Suppressor macrophage treated with lipopolysaccharide for 1 hour (primary cell): ENCODE results near the gene DYNLT2B.
"Not testable (repeated sequence)": the region's sequence is repeated elsewhere in the genome, so short reads cannot be mapped to it uniquely, and the experiment has no call there.

Source experiments
- DNase-seq, 3 donors: peaks; one replicate each; pipeline ENCODE4 v3.0.0-alpha.2; 2020 to 2022

The DYNLT2B gene

DNA sequence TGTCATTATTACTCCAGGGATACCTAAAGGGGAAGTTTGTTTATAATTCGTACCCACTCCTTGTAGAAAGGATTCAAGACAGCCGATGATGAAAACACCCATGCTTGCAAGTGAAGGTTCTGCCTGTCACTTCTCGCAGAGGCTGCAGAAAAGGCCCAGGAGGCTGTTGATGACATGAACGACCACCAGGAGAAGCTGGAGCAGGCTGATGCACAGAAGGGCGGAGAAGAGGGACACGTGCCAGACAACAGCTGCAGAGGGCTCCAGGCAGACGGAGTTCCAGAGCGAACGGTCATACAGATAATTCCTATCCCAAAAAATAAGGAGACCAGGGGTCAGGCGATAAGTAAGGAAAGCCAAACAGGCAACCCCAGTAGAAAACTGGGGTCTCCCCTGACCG is 5.7 kb upstream of the DYNLT2B start:
- peak in 1 of 3 donors; percentile 22 for DNase-seq

- DNase-seq, result peak in 1 of 3 donors; percentile 31
Measured at GRCh38 chr3:196323016-196323415, 5.0 kb upstream of the DYNLT2B start.

GRCh38 chr3:196321162-196321561 is 3.1 kb upstream of the DYNLT2B start:
- peak; percentile 58 to 66 (median 62) for DNase-seq

DNA sequence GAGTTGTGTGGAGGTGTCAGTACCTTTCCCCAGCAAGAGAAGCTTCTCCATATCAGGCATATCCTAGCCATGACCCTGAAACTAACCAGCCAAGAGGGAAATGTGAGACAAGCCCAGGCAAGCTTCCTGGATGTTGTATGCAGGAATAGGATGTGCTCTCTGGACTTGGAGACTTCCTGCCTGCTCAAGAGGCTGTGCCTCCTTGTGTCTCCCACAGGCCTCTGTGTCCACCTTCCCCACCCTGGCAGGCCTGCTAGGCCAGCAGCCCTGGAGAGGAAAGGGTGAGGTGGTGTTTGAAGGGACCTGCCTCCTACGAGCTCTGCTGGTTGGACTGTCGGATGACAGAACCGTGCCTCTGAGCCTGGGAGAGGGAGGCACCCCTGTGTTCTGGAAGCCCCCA is 2.1 kb upstream of the DYNLT2B start:
- DNase-seq, result no peak

- not testable (repeated sequence) for DNase-seq
Measured at GRCh38 chr3:196316799-196317686, 997 bp downstream of the DYNLT2B start.

- DNase-seq, result no peak
Measured at GRCh38 chr3:196315821-196316220, 2.2 kb downstream of the DYNLT2B start.

DNA sequence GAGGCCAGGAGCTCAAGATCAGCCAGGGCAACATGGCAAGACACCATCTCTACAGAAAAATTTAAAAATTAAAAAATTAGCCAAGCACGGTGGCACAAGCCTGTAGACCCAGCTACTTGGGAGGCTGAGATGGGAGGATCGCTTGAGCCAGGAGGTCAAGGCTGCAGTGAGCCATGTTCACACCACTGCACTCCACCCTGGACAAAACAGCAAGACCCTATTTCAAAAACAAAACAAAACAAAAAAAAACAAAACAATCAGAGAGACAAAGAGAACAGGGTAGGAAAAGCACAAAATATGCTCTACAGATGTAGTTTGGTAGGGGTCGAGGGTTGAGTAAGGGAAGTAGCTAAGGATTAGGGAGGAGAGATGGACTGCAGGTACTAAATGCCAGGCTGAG is 3.4 kb downstream of the DYNLT2B start:
- no peak for DNase-seq

DNA sequence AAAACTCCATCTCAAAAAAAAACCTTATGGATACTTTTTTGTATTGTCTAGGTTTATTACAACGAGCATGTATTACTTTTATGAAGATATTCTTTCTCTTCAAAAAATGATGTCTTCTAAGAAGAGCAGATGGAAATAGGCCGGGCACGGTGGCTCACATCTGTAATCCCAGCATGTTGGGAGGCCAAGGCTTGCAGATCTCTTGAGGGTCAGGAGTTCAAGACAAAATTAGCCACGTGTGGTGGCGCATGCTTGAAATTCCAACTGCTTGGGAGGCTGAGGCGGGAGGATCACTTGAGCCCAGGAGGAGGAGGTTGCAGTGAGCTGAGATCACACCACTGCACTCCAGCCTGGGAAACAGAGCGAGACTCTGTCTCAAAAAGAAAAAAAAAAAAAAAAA is 4.0 kb downstream of the DYNLT2B start:
- not testable (repeated sequence) for DNase-seq

- not testable (repeated sequence) for DNase-seq
Measured at GRCh38 chr3:196302960-196303359, 15.1 kb downstream of the DYNLT2B start.

DNA sequence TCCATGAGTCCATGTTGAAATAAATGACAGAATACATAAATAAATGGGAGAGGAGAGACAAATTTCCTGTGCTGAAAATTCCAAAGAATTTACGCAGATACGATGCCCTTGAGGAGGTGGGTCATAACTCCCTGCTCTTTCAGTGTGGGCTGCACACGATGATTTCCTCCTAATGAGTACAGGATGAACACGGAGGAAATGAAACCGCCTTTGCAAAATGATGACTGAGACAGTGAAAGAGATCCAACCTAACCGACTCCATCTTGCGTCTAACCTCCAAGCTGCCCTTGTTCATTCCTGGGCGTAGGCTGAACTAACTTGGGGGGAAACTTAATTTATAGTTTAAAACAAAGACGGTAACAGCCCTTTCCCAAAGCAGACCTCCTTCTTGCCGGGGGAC is 15.5 kb downstream of the DYNLT2B start:
- not testable (repeated sequence) for DNase-seq

DNA sequence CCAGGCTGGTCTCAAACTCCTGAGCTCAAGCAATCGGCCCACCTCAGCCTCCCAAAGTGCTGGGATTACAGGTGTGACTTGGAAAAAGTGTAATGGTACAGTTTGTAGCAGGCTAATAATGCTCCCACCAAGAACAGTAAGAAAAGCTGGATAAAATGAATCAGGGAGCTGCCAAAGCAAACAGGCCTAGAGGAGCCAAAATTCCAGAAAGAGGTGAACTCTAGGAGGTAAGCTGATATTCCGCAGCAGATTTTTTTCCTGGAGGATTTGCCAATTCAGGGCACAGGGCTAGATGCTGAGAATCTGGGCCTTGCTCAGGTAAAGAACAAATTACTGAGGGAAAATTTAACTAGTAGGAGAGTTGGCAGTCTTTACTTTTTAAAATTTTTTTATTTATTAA is 19.5 kb downstream of the DYNLT2B start:
- DNase-seq, result no peak

GRCh38 chr3:196292286-196292923 is 25.6 kb downstream of the DYNLT2B start:
- no peak for DNase-seq

DNA sequence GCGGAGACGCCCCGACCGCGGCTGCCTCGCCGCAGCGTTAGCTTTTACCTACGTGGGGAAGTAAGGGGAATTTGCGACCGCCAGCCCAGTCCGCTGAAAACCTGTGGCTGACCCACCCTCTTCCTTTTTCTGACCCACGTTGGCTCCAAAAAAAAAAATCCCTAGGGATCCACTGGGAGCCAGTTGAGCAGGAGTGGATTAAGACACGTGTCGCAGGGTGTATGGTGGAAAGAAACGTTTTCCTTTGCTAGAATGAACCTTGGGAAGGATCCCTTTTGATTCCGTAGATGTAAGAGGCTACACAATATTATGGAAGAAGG is 29.9 kb downstream of the DYNLT2B start:
- no peak for DNase-seq

DNA sequence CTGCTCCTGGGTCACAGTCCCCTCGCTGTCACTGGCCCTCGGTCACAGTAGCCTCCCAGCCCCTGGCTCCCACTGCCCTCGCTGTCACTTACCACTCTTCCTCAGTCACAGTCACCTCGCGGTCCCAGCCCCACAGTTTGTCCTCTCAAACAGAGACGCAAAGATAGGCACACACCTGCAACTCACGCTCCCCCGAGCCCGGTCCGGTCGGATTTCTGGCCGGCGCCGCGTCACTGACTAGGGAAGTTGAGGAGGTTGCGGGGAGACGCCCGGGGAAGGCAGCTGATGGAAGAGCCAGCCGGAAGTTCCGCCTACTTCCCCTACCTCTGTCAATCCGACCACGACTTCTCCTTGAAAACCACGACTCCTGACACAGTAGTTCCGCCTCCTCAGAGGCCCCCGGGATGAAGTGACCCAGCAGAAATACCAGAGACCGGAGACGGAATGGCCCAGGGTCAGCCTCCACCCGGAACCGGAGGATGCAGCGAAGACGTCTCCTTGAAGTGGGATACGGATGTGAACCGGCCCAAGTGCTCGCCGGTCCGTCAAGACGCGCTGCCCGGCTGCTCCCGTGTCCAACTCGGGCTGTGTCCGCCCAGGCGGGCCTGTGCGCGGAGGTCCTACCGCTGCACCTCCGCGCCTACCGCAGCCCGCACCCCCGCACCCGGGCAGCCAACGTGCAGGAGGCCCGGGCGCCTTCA is 30.4 kb downstream of the DYNLT2B start, which contains the start of gene PCYT1A:
TSS of gene PCYT1A (minus strand) at position 287 of the 701 bp plus-strand sequence. CDS start 17,195 bp downstream, outside the sequence.
- peak; percentile 95 to 96 (median 95) for DNase-seq

- DNase-seq, result peak in 2 of 3 donors; percentile 53 to 59
Measured at GRCh38 chr3:196287090-196287439, 31.0 kb downstream of the DYNLT2B start.

GRCh38 chr3:196284396-196284795 is 33.6 kb downstream of the DYNLT2B start:
- DNase-seq, result no peak

DNA sequence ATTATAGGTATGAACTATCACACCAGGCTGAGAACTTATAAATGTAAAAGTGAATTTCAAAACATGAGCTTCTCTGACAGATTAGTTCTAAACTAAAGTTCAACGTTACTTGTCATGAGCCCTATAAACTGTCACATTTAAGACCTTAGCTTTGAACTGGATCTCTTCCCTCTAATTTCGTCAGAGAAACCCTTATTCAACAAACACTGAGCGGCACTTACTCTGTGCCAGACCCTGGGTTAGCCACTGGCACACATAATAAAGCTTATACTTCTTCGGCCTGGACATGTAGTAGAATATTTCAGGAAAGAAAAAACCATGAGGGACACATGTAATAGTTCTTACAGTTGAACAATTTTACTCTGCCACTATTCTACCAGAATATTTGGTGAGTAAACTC is 36.1 kb downstream of the DYNLT2B start:
- no peak for DNase-seq

- no peak for DNase-seq
Measured at GRCh38 chr3:196280689-196281440, 37.2 kb downstream of the DYNLT2B start.

DNA sequence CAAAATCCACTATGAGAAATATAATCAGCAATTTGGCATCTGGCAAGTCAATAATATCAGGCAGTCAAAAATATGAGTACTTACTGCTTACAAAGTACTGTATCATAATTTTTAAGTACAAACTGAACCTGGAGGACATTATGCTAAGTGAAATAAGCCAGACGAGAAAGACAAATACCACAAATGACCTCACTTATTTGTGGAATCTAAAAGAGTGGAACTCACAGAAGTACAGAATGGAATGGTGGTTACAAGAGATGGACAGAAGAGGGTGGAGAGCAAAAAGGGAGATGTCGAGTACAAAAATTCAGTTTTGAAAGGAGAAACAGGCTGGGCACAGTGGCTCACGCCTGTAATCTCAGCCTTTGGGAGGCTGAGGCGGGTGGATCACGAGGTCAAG is 42.9 kb downstream of the DYNLT2B start:
- DNase-seq, result no peak

- peak; percentile 20 to 43 (median 35) for DNase-seq
Measured at GRCh38 chr3:196274585-196274984, 43.5 kb downstream of the DYNLT2B start.

DNA sequence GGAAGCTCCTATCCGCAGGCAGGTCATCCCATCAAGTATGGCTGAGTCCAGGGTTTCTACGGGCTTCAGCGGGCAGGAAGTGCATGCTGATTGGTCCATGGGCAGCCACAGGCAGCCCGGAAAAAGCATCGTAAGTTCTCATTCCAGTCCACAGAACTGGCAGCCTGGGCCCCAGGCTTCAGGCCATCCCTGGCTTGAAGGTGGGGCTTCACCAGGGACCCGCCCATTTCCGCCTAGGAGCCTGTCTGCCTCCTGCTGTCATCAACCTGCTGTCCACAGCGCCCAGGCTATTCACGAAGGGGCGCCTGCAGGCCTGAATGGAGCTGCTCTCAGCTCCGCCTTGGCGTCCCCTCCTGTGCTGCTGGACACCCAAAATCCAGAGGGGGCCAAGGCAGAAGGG is 44.4 kb downstream of the DYNLT2B start:
- no peak for DNase-seq

DNA sequence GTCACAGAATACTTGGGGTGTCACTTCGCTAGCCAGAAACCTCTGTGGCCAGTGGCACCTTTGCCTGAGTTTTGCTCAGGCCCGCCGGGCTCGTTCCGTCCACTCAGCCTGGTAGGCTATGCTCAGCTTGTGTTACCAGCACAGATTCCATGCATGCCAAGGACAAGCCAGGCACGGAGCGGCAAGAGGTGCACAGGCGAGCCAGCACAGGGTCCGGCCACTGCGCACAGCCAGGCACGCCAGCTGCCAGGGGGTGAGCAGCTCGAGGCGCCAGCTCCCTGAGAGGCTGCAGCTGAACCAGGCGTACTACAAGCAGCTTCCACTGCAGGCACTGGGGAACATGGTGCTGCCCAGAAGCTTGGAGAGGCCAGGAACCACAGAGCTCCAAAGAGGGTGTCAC is 45.2 kb downstream of the DYNLT2B start:
- no peak for DNase-seq

DNA sequence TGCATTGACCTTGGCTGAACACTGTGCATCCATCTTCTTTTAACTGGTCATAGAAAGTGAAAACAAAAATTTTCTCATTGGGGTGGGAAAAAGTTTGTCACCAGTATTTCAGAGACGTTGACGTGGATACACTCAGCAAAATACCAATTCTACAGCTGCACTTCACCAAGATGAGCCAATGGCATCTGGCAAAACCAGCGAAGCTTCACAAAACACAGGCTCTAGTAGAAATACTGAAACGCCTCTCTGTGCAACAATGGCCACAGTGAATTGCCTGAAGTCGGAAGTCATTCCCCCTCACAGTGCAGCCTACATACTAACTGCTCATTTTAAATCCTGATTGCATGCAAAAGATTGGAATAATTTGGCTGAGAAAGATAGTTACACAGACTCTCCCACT is 47.5 kb downstream of the DYNLT2B start:
- no peak for DNase-seq
